NCI-H128 (cell line): ENCODE data around the gene AGAP1.

Experiments used
- DNase-seq: peaks from one replicate; lab custom pipeline; 2025; ENCODE audit not compliant: unreplicated experiment; lab: John Stamatoyannopoulos, UW

Gene AGAP1

GRCh38 chr2:235970204-235971040, 476.6 kb downstream of the AGAP1 start:
- DNase-seq: no peak

DNA sequence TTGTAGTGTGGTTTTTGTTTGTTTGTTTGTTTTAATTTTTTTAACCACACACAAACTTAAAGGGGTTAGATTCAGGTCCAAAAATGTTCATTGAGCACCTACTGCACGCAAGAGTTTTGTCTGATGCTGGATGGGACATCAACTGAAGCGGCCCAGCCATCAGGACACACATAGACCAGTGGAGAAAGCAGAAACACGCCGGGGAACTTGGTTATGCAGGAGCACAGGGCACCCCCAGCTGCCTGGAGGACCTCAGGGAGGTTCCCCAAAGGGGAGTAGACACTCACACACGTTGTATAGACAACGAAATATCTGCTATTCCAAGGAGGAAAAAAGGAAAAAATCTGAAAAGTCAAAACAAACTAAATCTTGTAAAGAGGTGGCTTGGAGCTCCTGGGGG, 482.7 kb downstream of the AGAP1 start:
- DNase-seq: no peak

DNA sequence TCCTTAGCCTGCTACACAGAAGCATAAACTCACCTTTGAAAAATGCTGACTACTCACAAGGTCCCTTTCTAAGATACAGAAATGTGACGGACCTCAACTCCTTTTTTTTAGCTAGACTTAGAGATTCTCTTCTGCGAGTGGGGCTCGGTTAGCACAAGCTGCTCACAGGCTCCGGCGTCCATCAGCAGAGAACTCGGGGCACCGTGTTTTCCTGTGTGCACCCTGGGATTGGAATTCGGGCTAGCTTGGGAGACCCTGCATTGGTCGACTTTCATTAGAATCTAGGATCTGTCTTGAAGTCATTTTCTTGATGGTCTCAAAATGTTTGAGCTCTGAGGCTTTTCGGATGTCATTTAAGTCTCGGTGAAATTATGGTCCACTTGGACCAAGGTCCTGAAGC, 483.1 kb downstream of the AGAP1 start:
- no peak for DNase-seq

DNA sequence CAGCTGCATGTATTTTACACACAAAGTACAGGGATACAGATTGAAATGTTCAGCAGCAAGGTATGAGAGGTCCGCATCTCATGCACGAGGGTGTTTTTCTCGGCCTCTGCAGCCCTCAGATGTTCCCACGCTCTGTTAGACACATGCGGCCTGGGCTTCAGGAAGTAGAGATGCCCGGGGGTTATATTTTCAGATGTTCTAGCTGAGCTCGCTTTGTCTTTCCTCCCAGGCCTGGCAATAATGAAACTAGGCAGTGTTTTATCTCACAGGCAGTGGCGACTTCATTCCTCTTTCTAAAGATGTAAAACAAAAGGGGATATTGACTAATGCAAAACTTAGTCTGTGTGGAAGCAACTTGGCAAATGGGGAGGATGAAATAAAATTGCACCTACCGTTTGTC, 483.6 kb downstream of the AGAP1 start:
- no peak for DNase-seq

DNA sequence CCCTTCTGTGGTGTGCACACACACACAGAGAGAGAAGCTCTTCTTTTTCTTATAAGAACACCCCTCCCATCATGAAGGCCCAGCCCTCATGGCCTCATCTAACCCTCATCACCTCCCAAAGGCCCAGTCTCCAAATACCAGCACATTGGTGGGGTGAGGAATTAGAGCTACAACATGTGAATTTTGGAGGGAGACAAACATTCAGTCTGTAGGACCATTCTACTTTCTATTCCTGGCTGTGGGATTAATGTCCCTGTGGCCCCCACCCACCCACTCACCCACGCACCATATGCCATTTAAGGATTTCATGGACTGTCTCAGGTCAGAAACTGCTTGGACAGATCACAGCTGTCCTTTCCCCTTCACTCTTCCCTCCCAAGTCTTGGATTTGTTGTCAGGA, 484.2 kb downstream of the AGAP1 start:
- DNase-seq: no peak

DNA sequence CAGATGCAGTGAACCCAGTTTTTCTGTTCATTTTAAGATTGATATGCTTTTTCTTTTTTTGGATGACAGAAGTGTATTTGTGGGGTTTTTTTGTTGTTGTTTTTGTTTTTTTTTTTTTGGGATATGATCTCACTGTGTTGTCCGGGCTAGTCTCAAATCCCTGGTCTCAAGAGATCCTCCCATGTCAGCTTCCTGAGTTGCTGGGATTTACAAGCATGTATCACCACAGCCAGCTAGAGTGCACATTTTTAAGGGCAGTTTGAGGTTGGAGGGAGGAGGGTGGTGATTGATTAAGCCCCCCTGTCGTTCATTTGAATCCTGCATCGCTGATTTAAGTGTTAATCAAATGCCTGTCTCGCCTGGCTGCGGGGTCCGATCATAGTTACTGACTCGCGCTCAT, 485.2 kb downstream of the AGAP1 start:
- no peak for DNase-seq

DNA sequence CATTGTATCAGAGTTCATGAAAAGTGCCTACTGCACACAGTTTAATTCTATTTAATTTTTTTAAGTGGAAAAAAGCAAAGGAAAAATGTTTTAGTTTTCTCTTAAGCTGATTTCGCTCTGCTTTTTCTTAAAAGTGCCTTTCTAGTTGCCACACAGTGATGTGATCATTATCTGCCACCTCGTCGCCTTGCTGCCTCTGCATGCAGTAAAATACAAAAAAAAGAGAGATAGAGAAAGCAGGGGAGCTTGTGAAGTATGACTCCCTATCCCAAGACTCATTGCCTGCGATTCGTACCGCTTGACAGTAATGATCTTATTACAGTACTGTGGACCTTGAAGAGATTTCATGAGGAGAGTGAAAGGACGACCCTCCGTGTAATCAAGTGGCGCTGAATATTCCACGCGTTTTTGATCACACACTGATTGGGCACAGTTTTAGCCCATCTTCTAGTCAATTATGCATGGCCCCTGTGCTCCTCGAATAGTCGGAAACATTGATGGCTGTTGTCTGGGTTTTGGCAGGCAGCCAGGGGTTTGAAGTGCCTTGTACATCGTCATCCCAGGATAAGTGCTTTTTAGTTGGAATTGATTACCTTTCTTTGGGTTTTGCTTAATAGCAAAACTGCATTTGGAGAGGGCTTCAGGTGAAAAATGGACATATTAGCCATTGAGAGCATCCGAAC, 486.1 kb downstream of the AGAP1 start:
- DNase-seq: peak; percentile 76

- no peak for DNase-seq
These were observed 487.8 kb downstream of the AGAP1 start for GRCh38 chr2:235981631-235982030.

- no peak for DNase-seq
These were observed 489.2 kb downstream of the AGAP1 start for GRCh38 chr2:235983016-235983415.

DNA sequence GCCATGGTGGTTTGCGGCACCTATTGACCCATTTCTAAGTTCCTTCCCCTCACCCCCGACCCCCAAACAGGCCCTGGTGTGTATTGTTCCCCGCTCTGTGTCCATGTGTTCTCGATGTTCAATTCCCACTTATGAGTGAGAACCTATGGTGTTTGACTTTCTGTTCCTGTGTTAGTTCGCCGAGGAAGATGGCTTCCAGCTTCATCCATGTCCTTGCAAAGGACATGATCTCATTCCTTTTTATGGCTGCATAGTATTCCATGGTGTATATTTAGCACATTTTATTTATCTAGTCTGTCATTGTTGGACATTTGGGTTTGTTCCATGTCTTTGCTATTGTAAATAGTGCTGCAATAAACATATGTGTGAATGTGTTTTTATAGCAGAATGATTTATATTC, 490.7 kb downstream of the AGAP1 start:
- no peak for DNase-seq

- DNase-seq: no peak
These were observed 492.5 kb downstream of the AGAP1 start for GRCh38 chr2:235986361-235986760.

DNA sequence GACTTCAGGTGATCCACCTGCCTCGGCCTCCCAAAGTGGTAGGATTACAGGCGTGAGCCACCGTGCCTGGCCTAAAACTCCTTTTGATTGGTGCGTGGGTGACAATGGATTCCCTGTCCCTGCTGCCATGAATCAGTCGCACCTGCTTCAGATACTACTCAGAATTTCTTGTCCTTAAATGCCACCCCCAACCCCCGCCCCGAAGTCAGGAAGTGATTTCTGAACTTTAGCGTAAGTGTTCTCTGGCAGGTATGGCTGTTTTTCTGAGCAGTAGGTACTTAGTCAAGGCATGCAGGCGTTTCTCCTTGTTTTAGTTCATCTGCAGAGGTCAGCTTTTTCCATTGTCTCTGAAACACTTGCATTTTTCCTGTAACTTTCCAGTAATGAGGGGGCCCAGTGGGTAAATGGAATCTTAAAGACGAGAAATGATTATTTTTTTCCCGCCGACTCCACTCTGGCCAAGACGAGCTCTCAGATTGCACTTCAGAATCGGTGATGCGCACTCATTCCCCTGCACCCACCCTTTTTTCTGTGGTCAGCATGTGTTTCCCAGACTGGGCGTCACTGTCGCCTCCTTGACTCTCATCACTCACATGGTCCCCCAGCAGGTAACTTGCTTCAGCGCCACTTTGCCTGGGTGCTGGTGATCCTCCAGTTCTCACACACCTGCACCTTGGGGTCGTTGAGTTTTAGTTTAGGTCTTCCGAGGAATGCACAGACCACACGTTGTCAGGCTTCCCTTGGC, 494.6 kb downstream of the AGAP1 start:
- DNase-seq: no peak

GRCh38 chr2:235989591-235989990, 495.7 kb downstream of the AGAP1 start:
- no peak for DNase-seq

GRCh38 chr2:235990344-235990743, 496.5 kb downstream of the AGAP1 start:
- DNase-seq: no peak

- no peak for DNase-seq
These were observed 498.2 kb downstream of the AGAP1 start for GRCh38 chr2:235992024-235992423.

DNA sequence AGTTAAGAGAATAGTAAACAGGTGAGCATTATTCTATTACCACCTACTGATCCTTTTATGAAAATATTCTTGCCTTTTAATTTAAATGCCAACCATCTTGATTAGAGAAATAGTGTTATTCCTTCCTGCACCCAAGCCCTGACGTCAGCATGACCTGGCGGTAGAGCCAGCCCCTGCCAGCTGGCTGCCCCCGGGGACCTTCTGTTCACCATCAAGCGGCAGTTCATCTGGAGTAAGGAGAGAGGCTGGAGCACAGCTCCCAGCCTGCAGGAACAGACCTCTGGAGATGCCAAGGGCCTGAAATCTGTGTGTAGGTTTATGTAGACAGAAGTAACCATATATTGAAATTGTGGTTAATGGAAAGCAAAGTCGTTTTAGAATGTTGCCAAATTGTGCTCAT, 502.6 kb downstream of the AGAP1 start:
- DNase-seq: no peak

DNA sequence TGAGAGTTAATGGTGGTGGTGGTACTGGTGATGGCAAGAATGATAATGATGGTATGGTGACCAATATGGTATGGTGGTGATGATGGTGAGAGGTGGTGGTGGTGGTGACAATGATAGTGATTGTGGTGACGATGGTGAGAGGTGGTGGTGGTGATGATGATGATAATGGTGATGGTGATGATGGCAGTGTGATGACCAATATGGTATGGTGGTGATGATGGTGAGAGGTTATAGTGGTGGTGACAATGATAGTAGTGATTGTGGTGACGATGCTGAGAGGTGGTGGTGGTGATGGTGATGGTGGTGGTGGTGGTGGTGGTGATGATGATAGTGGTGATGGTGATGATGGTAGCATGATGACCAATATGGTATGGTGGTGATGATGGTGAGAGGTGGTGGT, 505.2 kb downstream of the AGAP1 start:
- DNase-seq: no peak

- DNase-seq: no peak
These were observed 507.5 kb downstream of the AGAP1 start for GRCh38 chr2:236001166-236001828.

- DNase-seq: no peak
These were observed 508.0 kb downstream of the AGAP1 start for GRCh38 chr2:236001854-236002253.

- DNase-seq: no peak
These were observed 514.2 kb downstream of the AGAP1 start for GRCh38 chr2:236008006-236008405.

DNA sequence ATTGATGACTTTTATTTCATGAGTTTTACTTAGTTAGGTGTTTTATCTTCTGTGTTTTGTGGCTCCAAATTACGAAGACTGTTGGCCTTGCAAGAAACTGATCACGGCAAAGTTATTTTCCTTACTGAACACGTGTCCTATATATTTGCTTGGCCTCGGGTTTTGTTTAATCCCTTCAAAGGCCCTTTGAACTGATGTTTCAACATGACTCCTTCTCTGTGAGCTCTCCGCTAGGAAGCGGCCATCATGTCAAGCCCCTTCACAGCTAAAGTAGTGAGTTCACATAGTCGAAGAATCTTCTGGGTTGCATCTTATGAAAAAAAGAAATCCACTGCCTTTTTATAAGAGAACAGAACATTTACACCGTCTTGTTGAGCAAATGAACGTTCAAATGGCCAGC, 515.0 kb downstream of the AGAP1 start:
- DNase-seq: no peak
